HG02623 (cell line): ENCODE measurements around the gene NR2F2.
"Not testable (repeated sequence)": the region's sequence is repeated elsewhere in the genome, so short reads cannot be mapped to it uniquely, and the experiment has no call there.

Source experiments
- ATAC-seq: cut with Tn5 transposase; IDR thresholded peaks from one replicate; pipeline ENCODE4 v1.9.1; 2021; ENCODE audit warnings: moderate library complexity; ENCODE audit not compliant: unreplicated experiment

NR2F2 gene

GRCh38 chr15:96365781-96366525 is 35.5 kb downstream of the NR2F2 start:
- no peak for ATAC-seq

GRCh38 chr15:96366526-96366877 is 36.0 kb downstream of the NR2F2 start:
- no peak for ATAC-seq

GRCh38 chr15:96367311-96368200 is 37.1 kb downstream of the NR2F2 start:
- no peak for ATAC-seq

GRCh38 chr15:96369351-96369750 is 38.9 kb downstream of the NR2F2 start:
- ATAC-seq = no peak

- ATAC-seq = no peak
Observed at GRCh38 chr15:96369825-96370621, 39.5 kb downstream of the NR2F2 start.

GRCh38 chr15:96372554-96372953 is 42.1 kb downstream of the NR2F2 start:
- ATAC-seq = no peak

GRCh38 chr15:96374499-96374898 is 44.0 kb downstream of the NR2F2 start:
- no peak for ATAC-seq

- not testable (repeated sequence) for ATAC-seq
Observed at GRCh38 chr15:96379592-96379991, 49.1 kb downstream of the NR2F2 start.

GRCh38 chr15:96381463-96381862 is 51.0 kb downstream of the NR2F2 start:
- ATAC-seq = no peak

- no peak for ATAC-seq
Observed at GRCh38 chr15:96385195-96385594, 54.7 kb downstream of the NR2F2 start.

- no peak for ATAC-seq
Observed at GRCh38 chr15:96388673-96389072, 58.2 kb downstream of the NR2F2 start.
